ENCODE data around the gene HOXA3. TPM values are rescaled to one million over a fixed set of nuclear protein-coding genes. Genes with fewer than 3 reads are reported as not detected.
A peak's percentile ranks its signal among the peaks of the same experiment; 100 is the strongest.

HOXA3 gene
- total RNA-seq, 1 experiment from 2014 or later, result not detected

- TF ChIP-seq, protein P1, sequence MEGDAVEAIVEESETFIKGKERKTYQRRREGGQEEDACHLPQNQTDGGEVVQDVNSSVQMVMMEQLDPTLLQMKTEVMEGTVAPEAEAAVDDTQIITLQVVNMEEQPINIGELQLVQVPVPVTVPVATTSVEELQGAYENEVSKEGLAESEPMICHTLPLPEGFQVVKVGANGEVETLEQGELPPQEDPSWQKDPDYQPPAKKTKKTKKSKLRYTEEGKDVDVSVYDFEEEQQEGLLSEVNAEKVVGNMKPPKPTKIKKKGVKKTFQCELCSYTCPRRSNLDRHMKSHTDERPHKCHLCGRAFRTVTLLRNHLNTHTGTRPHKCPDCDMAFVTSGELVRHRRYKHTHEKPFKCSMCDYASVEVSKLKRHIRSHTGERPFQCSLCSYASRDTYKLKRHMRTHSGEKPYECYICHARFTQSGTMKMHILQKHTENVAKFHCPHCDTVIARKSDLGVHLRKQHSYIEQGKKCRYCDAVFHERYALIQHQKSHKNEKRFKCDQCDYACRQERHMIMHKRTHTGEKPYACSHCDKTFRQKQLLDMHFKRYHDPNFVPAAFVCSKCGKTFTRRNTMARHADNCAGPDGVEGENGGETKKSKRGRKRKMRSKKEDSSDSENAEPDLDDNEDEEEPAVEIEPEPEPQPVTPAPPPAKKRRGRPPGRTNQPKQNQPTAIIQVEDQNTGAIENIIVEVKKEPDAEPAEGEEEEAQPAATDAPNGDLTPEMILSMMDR (conservative IDR thresholded peaks at IDR 0.05), result no peak
- H2BK12ac ChIP-seq (ENCODE audit: insufficient read length, low read depth, low read length), result no peak overlapping the region
- Mint-ChIP-seq H3K27me3 (ENCODE audit: low read depth) (peaks cover 100% of the 10 kb centered on the region), H3K4me3 (peak overlapping the region in 1 of 2 experiments; percentile 18; a peak in 1 of 5 replicates), H3K36me3 (ENCODE audit: insufficient read depth in 1 of 3, low read depth in 3 of 3) (peaks cover 0 to 2% (median 0%) of the 10 kb centered on the region in 3 experiments; a peak in 3 of 7 replicates), H3K9me3 (peaks cover 1 to 16% of the 10 kb centered on the region in 2 experiments; a peak in 3 of 5 replicates), H3K27ac (no peak overlapping the region), H3K4me1 (peaks cover 17 to 42% of the 10 kb centered on the region in 2 experiments)
- H3K14ac ChIP-seq (ENCODE audit: insufficient read depth, low read length), result no peak overlapping the region
- no peak overlapping the region for H2BK20ac ChIP-seq (ENCODE audit: low read depth, low read length, poor library complexity, severe bottlenecking)
- no peak overlapping the region for H4K91ac ChIP-seq (ENCODE audit: insufficient read length, low read depth, low read length)
- no peak overlapping the region for H2BK120ac ChIP-seq (ENCODE audit: low read depth, low read length, poor library complexity, severe bottlenecking)
- no peaks in the 10 kb centered on the region for H3K4me1 ChIP-seq (ENCODE audit: insufficient read depth, low read length)
- no peak overlapping the region for H3T11ph ChIP-seq (ENCODE audit: low read length)
- no peaks in the 10 kb centered on the region for H3K79me1 ChIP-seq (ENCODE audit: insufficient read depth, low read depth, low read length, poor library complexity, severe bottlenecking)
- no peak overlapping the region for H3K4me2 ChIP-seq (ENCODE audit: insufficient read depth, insufficient read length, low read length)
- H3K23ac ChIP-seq (ENCODE audit: insufficient read length, low read depth, low read length), result no peak overlapping the region
- no peak overlapping the region for H3K9ac ChIP-seq (ENCODE audit: extremely low read depth, insufficient read length, low read length)
- no peak overlapping the region for H3K4ac ChIP-seq (ENCODE audit: low read depth, low read length)
- no peak overlapping the region for H4K8ac ChIP-seq (replicated peaks; ENCODE audit: insufficient read length, low read depth, low read length)
- no peak overlapping the region for H2BK5ac ChIP-seq (ENCODE audit: insufficient read length, low read length)
- H2BK15ac ChIP-seq (ENCODE audit: low read depth, low read length), result no peak overlapping the region
- no peaks in the 10 kb centered on the region for H3K79me2 ChIP-seq (ENCODE audit: insufficient read depth, low read length)
- H2AK5ac ChIP-seq (ENCODE audit: insufficient read length, low read length), result no peak overlapping the region
- H3K23me2 ChIP-seq (ENCODE audit: insufficient read length, low read depth, low read length, poor library complexity, severe bottlenecking), result no peaks in the 10 kb centered on the region
- peak; percentile 50 for DNase-seq
- no peak overlapping the region for H3K18ac ChIP-seq (ENCODE audit: insufficient read length, low read depth, low read length)
- peaks cover 98% of the 10 kb centered on the region for H3K27me3 ChIP-seq (ENCODE audit: insufficient read depth, low read length)
- H4K5ac ChIP-seq (ENCODE audit: insufficient read length, low read depth, low read length), result no peak overlapping the region
- H3K56ac ChIP-seq (ENCODE audit: insufficient read length, low read depth, low read length), result no peak overlapping the region
- H2AFZ ChIP-seq (ENCODE audit: low read length), result no peak overlapping the region
- no peaks in the 10 kb centered on the region for H4K20me1 ChIP-seq (ENCODE audit: control insufficient read depth, insufficient read depth, insufficient read length)
- H3K27ac ChIP-seq (ENCODE audit: insufficient read length, low read depth, low read length), result no peak overlapping the region
- H3K9me3 ChIP-seq (ENCODE audit: control insufficient read depth, low read depth, low read length), result no peaks in the 10 kb centered on the region
- no CpG with 5 or more reads among the region's 22 CpGs for WGBS (ENCODE audit: extremely low coverage, insufficient read length, low lambda C conversion rate)
These were observed 37.1 kb upstream of the HOXA3 start for GRCh38 chr7:27189295-27189996.

Data from H9 (cell line).